NCI-H2196 (cell line): ENCODE measurements around the gene FAM13A.
"Not testable (repeated sequence)": the region's sequence is repeated elsewhere in the genome, so short reads cannot be mapped to it uniquely, and the experiment has no call there.

Source experiments
- DNase-seq: peaks from one replicate; lab custom pipeline; 2025; ENCODE audit not compliant: unreplicated experiment; lab: John Stamatoyannopoulos, UW

The FAM13A gene

GRCh38 chr4:89000844-89001360 lies 56.1 kb downstream of the FAM13A start:
- peak; percentile 86 for DNase-seq

- DNase-seq, result no peak
Observed at GRCh38 chr4:89000382-89000781, 56.6 kb downstream of the FAM13A start.

GRCh38 chr4:88999392-88999930 lies 57.5 kb downstream of the FAM13A start:
- no peak for DNase-seq

GRCh38 chr4:88998891-88999290 lies 58.1 kb downstream of the FAM13A start:
- DNase-seq, result no peak

- DNase-seq, result no peak
Observed at GRCh38 chr4:88998001-88998400, 59.0 kb downstream of the FAM13A start.

- DNase-seq, result no peak
Observed at GRCh38 chr4:88995874-88996273, 61.1 kb downstream of the FAM13A start.

GRCh38 chr4:88995257-88995656 lies 61.7 kb downstream of the FAM13A start:
- DNase-seq, result not testable (repeated sequence)

DNA sequence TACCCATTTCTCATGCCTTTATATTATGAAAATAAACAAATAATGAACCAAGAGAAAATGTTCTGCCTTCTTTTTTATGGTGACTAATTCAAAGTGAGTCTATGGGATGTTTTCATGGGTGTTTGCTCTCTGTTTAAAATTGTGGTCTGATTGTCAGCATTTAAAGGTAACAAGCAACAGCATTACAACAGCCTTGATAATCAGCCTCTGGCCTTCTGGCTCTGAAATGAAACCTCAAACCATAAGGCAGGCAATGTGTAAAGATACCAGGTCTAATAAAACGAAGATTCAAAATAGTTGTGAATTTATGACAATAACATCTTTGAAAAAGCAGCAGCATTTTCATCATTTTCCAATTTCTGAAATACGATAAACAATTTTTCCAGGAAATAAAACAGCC lies 63.7 kb downstream of the FAM13A start:
- DNase-seq, result no peak

- DNase-seq, result no peak
Observed at GRCh38 chr4:88991746-88992145, 65.2 kb downstream of the FAM13A start.

- no peak for DNase-seq
Observed at GRCh38 chr4:88989990-88990389, 67.0 kb downstream of the FAM13A start.

DNA sequence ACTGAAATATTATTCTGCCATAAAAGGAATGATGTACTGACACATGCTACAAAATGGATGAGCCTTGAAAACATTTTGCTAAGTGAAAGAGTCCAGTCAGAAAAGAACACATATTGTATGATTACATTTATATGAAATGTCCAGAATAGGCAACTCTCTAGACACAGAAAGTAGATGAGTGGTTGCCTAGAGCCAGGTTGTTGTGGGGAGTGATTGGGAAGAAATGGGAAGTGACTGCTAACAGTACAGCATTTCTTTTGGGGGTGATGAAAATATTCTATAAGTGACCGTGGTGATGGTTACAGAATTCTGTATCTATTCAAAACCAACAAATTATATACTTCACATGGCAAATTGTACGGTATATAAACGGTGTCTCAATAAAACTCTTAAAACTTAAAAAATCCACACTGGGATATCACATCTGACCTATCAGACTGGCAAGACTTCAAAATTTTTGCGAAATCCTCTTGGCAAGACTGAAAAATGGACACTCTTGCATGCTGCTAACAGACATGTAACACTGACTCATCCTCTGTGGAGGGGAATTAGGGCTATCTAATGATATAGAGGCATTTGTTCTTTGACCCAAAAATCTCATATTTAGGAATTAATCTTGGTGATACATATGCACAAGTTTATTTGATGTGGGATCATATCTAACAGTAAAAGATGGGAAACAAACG lies 71.8 kb downstream of the FAM13A start:
- DNase-seq, result no peak

DNA sequence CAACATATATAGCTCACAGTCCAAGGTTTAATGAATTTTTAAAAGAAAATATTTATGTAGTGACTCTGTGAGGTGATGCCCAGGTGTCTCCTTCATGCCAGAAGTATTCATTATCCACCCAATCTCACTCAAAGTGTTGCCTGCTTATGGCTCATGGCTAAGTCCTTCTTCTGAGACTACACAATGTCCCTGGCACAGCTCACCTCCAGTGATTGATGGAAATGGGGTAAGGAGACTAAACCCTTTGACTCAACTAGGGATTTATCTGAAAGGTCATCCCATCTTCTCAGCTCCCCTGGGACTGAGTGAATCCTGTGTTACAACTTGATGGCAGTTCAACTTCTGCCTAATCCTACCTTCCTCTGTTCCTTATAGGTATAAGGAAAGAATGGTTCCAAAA lies 74.2 kb downstream of the FAM13A start:
- DNase-seq, result no peak

GRCh38 chr4:88981993-88982392 lies 75.0 kb downstream of the FAM13A start:
- no peak for DNase-seq

DNA sequence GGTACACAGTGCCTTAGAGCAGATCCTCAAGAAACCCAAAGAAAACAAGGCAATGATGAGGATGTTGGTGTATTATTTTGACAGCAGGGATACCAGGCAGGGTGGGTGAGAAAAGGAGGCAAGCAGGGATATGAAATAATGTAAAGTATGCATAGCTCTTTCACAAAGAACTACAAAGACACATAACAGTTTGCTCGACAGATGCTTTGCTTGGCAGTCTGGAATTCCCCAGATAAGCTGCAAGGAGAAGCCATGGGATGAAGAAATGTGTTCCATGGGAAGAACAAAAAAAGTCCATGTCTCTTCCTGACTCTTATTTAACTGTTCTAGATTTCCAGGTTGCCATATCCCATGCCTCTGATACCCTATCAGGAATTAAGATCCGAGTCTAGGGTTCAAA lies 75.4 kb downstream of the FAM13A start:
- DNase-seq, result no peak

DNA sequence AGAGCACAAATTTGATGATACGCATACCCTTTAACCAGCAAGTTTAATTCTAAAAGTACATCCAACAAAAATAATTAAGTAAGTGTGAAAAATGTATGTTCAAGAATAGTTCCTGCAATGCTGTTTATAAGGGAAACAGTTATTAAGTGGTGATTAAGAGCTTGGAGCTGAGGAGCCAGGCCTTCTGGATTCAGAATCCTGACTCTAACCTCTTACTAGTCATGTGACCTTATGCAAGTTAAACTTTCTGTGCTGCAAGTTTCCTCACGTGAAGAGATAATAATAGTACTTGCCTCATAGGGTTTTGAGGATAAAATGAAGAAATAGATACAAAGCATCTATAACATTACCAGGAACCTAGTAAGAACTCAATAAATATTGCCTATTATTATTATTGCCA lies 77.7 kb downstream of the FAM13A start:
- DNase-seq, result no peak

DNA sequence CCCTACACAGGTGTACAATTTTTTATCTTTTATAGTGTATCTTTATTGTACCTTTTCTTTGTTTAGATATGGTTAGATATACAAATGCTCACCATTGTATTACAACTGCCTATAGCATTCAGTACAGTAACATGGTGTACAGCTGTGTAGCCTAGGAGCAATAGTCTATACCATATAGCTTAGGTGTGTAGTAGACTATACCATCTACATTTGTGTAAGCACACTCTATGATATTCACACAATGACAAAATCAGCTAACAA lies 80.3 kb downstream of the FAM13A start:
- DNase-seq, result no peak

- no peak for DNase-seq
Observed at GRCh38 chr4:88975958-88976774, 80.8 kb downstream of the FAM13A start.

- no peak for DNase-seq
Observed at GRCh38 chr4:88971536-88971935, 85.4 kb downstream of the FAM13A start.

DNA sequence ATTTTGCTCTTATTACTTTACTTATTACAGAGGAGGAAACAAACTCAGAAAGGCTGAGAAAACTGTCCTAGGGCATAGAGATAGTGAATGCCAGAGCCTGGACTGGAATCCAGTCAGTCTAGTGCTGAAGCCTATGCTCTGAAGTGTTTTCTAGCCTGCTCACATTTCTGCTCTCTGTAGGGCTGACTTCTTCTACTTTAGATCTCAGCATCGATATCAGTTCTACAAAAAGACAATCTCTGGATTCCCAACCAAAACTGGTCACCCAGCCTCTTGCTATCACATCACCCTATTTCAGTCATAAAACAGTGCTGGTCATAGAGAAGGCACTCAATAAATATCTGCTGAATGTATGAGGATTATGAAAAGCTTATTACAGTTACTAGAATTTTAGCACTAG lies 87.2 kb downstream of the FAM13A start:
- DNase-seq, result no peak

- no peak for DNase-seq
Observed at GRCh38 chr4:88969271-88969670, 87.7 kb downstream of the FAM13A start.

DNA sequence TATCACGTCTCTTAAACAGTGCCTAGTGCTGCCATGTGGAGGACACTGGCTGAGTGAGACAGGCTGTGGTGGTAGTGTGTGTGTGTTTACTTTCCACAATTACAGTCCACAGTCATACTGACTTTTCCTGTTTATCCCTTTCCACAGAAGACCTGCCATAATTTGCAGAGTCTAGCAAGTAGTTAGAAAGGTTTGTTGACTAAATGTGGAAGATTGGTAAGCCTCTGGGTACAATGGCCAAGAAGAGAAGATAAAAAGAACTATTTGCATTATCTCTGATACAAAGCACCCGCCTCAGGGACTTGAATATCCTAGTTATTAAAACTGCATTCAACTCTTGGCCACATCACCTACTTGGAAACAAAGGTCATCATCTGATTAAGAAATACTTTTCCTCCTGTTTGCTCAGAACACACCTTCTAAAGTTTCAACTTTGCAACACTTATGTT lies 89.1 kb downstream of the FAM13A start:
- DNase-seq, result no peak

- DNase-seq, result no peak
Observed at GRCh38 chr4:88965053-88965452, 91.9 kb downstream of the FAM13A start.
